Breast epithelium (tissue), 4 donors: Measurements from ENCODE around the gene LSAMP. TPM values are rescaled to one million over a fixed set of nuclear protein-coding genes. Genes with fewer than 3 reads are reported as not detected.
A peak's percentile ranks its signal among the peaks of the same experiment; 100 is the strongest.

ENCODE experiments used
- DNase-seq, 2 donors: peaks; one replicate each; pipeline ENCODE4 v3.0.0-alpha.2; 2019; ENCODE audit warnings: low spot score in 2 of 2
- H3K27ac ChIP-seq, 2 donors: fragments of 200-600 bp; sonication (generic) in 1 of 2; one replicate each; pipeline ENCODE4 v1.5.1; 2016 to 2019; ENCODE audit warnings: mild to moderate bottlenecking in 1 of 2
- H3K27me3 ChIP-seq, 2 donors: fragments of 200-600 bp; sonication (generic) in 1 of 2; one replicate each; pipeline versions ENCODE4 v1.5.1 to v1.6.0; 2017 to 2019; ENCODE audit warnings: control low read depth in 1 of 2, mild to moderate bottlenecking in 1 of 2
- H3K36me3 ChIP-seq: fragments of 200-600 bp; one replicate; pipeline ENCODE4 v1.5.1; 2019
- H3K4me1 ChIP-seq, 2 donors: fragments of 200-600 bp; sonication (generic); one replicate each; pipeline ENCODE4 v1.5.1; 2016 to 2019; ENCODE audit warnings: control low read depth in 1 of 2
- H3K4me3 ChIP-seq, 3 donors: fragments of 200-600 bp; sonication (generic); 1 replicate in 2 of 3; 2 replicates in 1 of 3; pipeline ENCODE4 v1.5.1; 2016 to 2019; ENCODE audit warnings: mild to moderate bottlenecking in 3 of 3, moderate library complexity in 2 of 3
- H3K9me3 ChIP-seq, 2 donors: fragments of 200-600 bp; sonication (generic) in 1 of 2; one replicate each; pipeline ENCODE4 v1.5.1; 2016 to 2019; ENCODE audit warnings: control low read depth in 1 of 2
- CTCF ChIP-seq, 3 donors: fragments of 450-650 bp; IDR thresholded peaks; one replicate each; pipeline ENCODE4 v1.5.1; 2016 to 2017; ENCODE audit warnings: antibody characterized with exemption in 3 of 3, mild to moderate bottlenecking in 3 of 3, moderate library complexity in 3 of 3
- POLR2A ChIP-seq: fragments of 450-650 bp; IDR thresholded peaks from one replicate; pipeline ENCODE4 v1.6.1; 2016; ENCODE audit warnings: antibody characterized with exemption, mild to moderate bottlenecking, moderate library complexity
- POLR2AphosphoS5 ChIP-seq, 3 donors: sonication (generic); formaldehyde crosslinking; IDR thresholded peaks; one replicate each; pipeline ENCODE4 v1.6.1; 2017; ENCODE audit warnings: antibody characterized with exemption in 3 of 3
- intact Hi-C: fragments of 100-400 bp; cut with DNase I; formaldehyde crosslinking; loops from one replicate; pipeline ENCODE4 v1.15.1; 2023; ENCODE audit warnings: low total_unique reads
- total RNA-seq, 3 donors: library from RNA; depleted of rRNA; stranded (reverse); fragments of >200 nt; gene quantifications; one replicate each; pipeline ENCODE4 v1.1.0, GENCODE V29; 2016

The LSAMP gene
- total RNA-seq, 3 donors from 2014 or later, result 1.6 to 3.8 (median 3.5) TPM

DNA sequence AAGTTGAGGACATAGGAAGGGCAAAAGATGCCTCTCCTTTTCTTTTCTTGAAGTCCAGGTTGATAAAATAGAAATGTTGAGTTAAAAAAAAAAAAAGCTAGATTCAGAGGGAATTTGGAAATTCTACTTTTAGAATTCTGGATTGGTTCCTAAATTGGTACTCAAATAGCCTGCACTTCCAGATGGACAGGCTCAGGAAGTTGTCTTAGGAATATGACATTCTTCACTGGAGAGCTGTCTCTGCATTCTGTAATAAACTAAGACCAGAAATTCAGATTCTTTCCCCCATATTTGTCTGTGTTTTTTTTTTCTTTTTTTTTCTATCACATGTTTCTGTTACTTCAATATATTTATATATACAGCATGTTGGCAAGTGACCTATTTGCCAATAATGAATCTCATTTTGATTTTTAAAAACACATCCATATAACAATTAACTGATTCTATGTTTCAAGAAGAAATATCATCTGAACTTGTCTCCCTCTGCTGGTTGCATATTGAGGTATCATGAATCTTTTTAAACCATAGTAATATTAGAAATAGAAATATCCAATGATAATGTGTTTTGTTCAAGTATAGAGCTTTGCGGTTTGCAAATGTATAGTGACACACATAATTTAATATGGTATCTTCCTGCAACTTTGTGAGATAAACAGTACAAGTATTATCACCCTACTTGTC, 8.5 kb upstream of the LSAMP start:
- Histone ChIP-seq H3K36me3 (no peaks in the 10 kb centered on the region), H3K9me3 (no peaks in the 10 kb centered on the region), H3K4me1 (no peaks in the 10 kb centered on the region), H3K4me3 (no peak overlapping the region), H3K27me3 (no peaks in the 10 kb centered on the region), H3K27ac (no peak overlapping the region)
- DNase-seq, result no peak
- TF ChIP-seq CTCF (IDR thresholded peaks at IDR 0.05), result no peak
- intact Hi-C loops, result no loop called here

DNA sequence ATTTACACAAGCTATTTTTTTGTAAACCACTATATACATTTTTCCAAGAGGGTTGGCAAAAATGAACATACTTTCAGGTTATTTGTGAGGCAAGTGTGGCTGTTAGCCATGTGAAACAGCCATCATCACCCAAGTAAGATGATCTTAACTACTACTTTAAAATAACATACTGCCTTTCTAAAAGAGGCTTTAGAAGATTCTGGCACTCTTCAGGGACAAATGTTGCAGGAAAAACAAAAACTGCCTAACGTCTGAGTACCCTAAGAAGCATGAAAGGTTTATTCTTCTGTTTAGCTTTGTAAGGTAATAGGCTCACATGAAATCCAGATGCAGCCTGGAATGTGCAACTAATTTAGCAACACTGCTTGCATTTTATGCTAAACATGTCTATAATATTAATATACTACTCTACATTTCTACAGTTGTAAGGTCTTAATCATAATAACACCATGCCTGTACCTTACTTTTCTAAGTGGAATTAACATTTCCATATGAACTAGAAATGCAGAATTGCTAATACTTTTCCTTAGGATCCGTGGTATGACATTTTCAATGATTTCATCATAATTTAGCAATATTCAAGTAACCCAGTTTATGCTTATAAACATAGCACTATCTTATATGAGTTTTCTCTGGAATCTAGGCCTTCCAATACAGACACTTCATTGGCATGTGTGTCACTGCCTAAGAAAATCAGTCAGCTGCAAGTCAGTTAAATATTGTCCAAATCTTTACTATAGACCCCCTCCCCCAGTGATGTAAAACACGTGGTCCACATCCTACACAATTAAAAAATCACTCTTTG, 4.5 kb upstream of the LSAMP start:
- Histone ChIP-seq H3K27ac (no peak overlapping the region), H3K4me3 (no peak overlapping the region), H3K36me3 (no peaks in the 10 kb centered on the region), H3K9me3 (no peaks in the 10 kb centered on the region), H3K4me1 (no peaks in the 10 kb centered on the region), H3K27me3 (no peaks in the 10 kb centered on the region)
- TF ChIP-seq POLR2A (no peak), POLR2AphosphoS5 (IDR thresholded peaks at IDR 0.05) (no peak), CTCF (IDR thresholded peaks at IDR 0.05) (no peak)
- intact Hi-C loops, result no loop called here
- DNase-seq, result no peak

GRCh38 chr3:116445990-116446389, 703 bp upstream of the LSAMP start:
- no peaks in the 10 kb centered on the region for H3K36me3 ChIP-seq
- DNase-seq, result no peak
- H3K4me3 ChIP-seq, result no peak overlapping the region
- H3K4me1 ChIP-seq, result no peaks in the 10 kb centered on the region
- H3K27ac ChIP-seq, result no peak overlapping the region
- TF ChIP-seq POLR2A (no peak), POLR2AphosphoS5 (IDR thresholded peaks at IDR 0.05) (no peak), CTCF (IDR thresholded peaks at IDR 0.05) (no peak)
- no peaks in the 10 kb centered on the region for H3K27me3 ChIP-seq
- H3K9me3 ChIP-seq, result no peaks in the 10 kb centered on the region
- intact Hi-C loops, result no loop called here

GRCh38 chr3:116444819-116445310, 422 bp downstream of the LSAMP start:
- Histone ChIP-seq H3K4me3 (peak overlapping the region; percentile 27 to 57 (median 35)), H3K36me3 (no peaks in the 10 kb centered on the region), H3K27me3 (no peaks in the 10 kb centered on the region), H3K27ac (no peak overlapping the region), H3K4me1 (no peaks in the 10 kb centered on the region), H3K9me3 (no peaks in the 10 kb centered on the region)
- DNase-seq, result no peak
- intact Hi-C loops, result no loop called here
- TF ChIP-seq POLR2A, result no peak
- no peak for TF ChIP-seq POLR2AphosphoS5 (IDR thresholded peaks at IDR 0.05)
- TF ChIP-seq CTCF (IDR thresholded peaks at IDR 0.05), result no peak

DNA sequence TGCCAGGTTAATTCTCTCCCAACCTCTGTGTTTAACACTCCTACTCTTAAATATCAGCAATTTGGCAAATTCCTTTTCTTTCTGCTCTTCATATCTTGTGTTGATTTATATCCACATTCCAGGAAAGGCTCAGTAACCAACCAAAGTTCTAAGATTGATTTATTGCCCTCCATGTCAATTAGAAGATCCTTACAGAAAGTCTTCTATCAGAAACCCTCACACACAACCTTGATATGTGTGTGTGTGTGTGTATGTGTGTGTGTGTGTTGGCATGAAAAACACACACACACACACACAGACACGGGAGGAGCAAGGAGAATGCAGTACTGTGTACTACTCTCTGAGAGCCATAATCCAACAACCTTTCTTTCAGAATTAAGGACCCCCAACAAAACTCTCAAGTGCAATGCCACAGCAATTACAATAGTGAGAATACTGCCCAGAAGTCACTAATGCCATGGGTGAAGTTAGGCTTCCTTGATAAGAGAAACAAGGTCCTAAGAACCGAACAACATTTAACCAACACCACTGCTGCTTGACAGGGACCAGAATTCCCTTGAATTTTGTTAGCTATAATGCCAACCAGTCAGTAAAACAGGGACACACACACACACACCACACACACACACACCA, 1.1 kb downstream of the LSAMP start:
- Histone ChIP-seq H3K4me3 (peak overlapping the region; percentile 27 to 57 (median 35)), H3K27ac (no peak overlapping the region), H3K9me3 (no peaks in the 10 kb centered on the region), H3K4me1 (no peaks in the 10 kb centered on the region), H3K27me3 (no peaks in the 10 kb centered on the region), H3K36me3 (no peaks in the 10 kb centered on the region)
- intact Hi-C loops, result no loop called here
- TF ChIP-seq POLR2AphosphoS5 (IDR thresholded peaks at IDR 0.05) (no peak), POLR2A (no peak), CTCF (IDR thresholded peaks at IDR 0.05) (no peak)
- DNase-seq, result no peak
